Hepatocyte (in vitro differentiated cells): ENCODE data around the gene GUCY2C.

Source experiments
- EZH2 ChIP-seq: fragments of 200-600 bp; sonication (generic); IDR thresholded peaks from 2 replicates; pipeline ENCODE4 v1.6.1; 2016; ENCODE audit warnings: antibody characterized with exemption, mild to moderate bottlenecking, borderline replicate concordance
- EZH2phosphoT487 ChIP-seq: fragments of 200-600 bp; sonication (generic); IDR thresholded peaks from one replicate; pipeline ENCODE4 v1.6.1; 2018; ENCODE audit warnings: antibody characterized with exemption, mild to moderate bottlenecking, low read depth, moderate library complexity; ENCODE audit not compliant: unreplicated experiment, severe bottlenecking
- TF ChIP-seq, protein P1 (sequence below): fragments of 200-600 bp; sonication (generic); IDR thresholded peaks from 2 replicates; pipeline ENCODE4 v1.5.1; 2016; ENCODE audit warnings: antibody characterized with exemption, mild to moderate bottlenecking; ENCODE audit not compliant: poor library complexity

DNA sequence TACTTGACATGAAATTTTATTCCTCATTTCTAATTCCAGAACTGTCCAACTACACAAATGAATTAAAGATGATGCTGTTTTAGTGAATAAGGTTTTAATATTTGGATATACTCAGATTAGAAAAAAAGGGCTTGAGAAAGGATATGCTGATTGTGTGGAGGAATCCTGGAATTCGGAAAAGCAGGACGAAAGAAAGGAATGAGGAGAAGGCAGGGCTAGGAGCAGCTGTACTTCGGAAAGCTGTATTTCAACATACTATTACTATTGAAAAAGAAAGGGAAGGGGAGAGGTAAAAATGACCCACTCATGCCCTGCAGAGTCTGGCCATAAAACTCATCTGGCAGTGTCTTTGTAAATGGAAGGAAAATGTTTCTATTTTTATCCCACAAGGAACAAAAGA is 65.6 kb downstream of the GUCY2C start:
- no peak for TF ChIP-seq EZH2phosphoT487
- TF ChIP-seq, protein P1, sequence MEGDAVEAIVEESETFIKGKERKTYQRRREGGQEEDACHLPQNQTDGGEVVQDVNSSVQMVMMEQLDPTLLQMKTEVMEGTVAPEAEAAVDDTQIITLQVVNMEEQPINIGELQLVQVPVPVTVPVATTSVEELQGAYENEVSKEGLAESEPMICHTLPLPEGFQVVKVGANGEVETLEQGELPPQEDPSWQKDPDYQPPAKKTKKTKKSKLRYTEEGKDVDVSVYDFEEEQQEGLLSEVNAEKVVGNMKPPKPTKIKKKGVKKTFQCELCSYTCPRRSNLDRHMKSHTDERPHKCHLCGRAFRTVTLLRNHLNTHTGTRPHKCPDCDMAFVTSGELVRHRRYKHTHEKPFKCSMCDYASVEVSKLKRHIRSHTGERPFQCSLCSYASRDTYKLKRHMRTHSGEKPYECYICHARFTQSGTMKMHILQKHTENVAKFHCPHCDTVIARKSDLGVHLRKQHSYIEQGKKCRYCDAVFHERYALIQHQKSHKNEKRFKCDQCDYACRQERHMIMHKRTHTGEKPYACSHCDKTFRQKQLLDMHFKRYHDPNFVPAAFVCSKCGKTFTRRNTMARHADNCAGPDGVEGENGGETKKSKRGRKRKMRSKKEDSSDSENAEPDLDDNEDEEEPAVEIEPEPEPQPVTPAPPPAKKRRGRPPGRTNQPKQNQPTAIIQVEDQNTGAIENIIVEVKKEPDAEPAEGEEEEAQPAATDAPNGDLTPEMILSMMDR = no peak
- no peak for TF ChIP-seq EZH2
